GM12891 (cell line): ENCODE measurements around the gene COL4A2.

ENCODE experiments used
- DNase-seq: peaks from one replicate; pipeline ENCODE4 v3.0.0; 2011; ENCODE audit warnings: low spot score; ENCODE audit not compliant: insufficient read length
- FAIRE-seq: peaks from 2 replicates; lab custom pipeline; 2011; peaks lifted over from hg19 to GRCh38; lab: Jason Lieb, UNC
- PAX5 ChIP-seq: IDR thresholded peaks from 2 replicates; pipeline ENCODE4 v1.6.1; 2011; ENCODE audit warnings: low read length, moderate library complexity, mild to moderate bottlenecking; ENCODE audit not compliant: insufficient read depth, severe bottlenecking
- POLR2A ChIP-seq: IDR thresholded peaks from 2 replicates; pipeline ENCODE4 v1.6.1; 2011; ENCODE audit warnings: low read depth, low read length, control low read depth
- POLR2AphosphoS5 ChIP-seq: IDR thresholded peaks from 2 replicates; pipeline ENCODE4 v1.6.1; 2011; ENCODE audit warnings: low read depth, low read length, control low read depth
- POU2F2 ChIP-seq: IDR thresholded peaks from 2 replicates; pipeline ENCODE4 v1.6.1; 2011; ENCODE audit warnings: low read depth, mild to moderate bottlenecking, control low read depth, low read length, moderate library complexity
- SPI1 ChIP-seq: IDR thresholded peaks from 2 replicates; pipeline ENCODE4 v1.6.1; 2011; ENCODE audit warnings: low read depth, low read length, control low read depth
- TAF1 ChIP-seq: IDR thresholded peaks from 2 replicates; pipeline ENCODE4 v1.6.1; 2011; ENCODE audit warnings: low read depth, low read length, control low read depth

The COL4A2 gene

DNA sequence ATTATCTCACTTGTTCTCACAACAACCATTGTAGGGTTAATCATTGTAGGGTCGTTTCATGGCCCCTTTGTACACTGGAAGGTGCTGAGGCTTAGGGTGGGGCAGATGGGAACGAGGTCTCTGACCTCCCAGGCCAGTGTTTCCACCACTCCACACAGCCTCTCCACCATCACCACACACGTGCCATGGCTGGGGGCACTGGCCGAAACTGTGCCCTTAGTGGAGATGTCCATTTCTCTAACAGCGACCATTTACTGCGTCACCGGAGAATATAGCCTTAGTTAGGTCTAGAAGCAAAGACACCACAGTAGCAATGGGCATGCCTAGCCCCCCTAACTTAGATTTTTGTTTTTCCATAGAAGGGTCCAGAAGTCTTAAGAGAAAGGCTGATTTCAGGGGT is 36.6 kb upstream of the COL4A2 start:
- TF ChIP-seq POLR2A: no peak
- no peak for TF ChIP-seq PAX5
- TF ChIP-seq POU2F2: no peak
- no peak for TF ChIP-seq SPI1
- no peak for TF ChIP-seq POLR2AphosphoS5
- no peak for FAIRE-seq

DNA sequence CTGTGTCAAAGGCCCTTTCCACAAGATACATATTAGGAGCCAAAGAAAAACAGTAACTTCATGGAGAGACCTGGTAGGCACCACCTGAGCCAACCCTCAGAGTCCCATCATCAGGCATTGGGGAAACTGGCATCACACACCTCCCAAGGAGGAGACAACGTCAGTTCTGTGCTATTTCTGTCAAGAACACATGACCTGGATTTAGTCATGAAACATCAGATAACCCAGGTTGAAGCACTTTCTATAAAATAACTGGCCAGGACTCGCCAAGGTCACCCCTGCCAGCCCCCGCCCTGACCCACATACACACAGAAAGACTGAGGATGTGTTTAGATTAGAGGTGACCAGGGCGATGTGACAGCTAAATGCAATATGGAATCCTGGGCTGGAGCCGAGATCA is 35.8 kb upstream of the COL4A2 start:
- TF ChIP-seq POU2F2 (no peak), TAF1 (no peak), POLR2AphosphoS5 (no peak), PAX5 (no peak), SPI1 (no peak), POLR2A (no peak)
- no peak for FAIRE-seq

More for the DNA sequence above, 36.6 kb upstream of the COL4A2 start:
- DNase-seq: no peak

DNA sequence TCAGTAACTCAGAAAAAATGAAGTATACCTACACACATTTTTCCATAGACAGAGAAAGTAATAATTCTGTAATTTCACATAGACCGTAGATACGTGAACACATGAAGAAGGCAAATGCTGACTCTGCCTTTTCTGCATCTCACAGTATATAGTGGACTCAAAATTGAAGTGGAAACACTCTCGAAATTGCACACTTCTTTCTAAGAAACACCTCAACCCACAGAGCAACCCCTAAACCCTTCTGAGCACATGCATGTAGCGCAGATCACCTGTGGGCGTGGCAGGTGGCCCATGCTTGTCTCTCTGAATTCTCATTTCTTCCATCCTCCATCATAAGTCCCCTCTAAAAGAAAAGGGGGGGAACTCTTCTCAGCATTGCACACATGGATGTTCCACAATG is 34.9 kb upstream of the COL4A2 start:
- DNase-seq (no peak), FAIRE-seq (no peak)
- no peak for TF ChIP-seq POLR2AphosphoS5
- TF ChIP-seq POU2F2: no peak
- no peak for TF ChIP-seq PAX5
- TF ChIP-seq TAF1: no peak
- TF ChIP-seq SPI1: no peak
- no peak for TF ChIP-seq POLR2A

More for the DNA sequence above, 35.8 kb upstream of the COL4A2 start:
- DNase-seq: no peak

DNA sequence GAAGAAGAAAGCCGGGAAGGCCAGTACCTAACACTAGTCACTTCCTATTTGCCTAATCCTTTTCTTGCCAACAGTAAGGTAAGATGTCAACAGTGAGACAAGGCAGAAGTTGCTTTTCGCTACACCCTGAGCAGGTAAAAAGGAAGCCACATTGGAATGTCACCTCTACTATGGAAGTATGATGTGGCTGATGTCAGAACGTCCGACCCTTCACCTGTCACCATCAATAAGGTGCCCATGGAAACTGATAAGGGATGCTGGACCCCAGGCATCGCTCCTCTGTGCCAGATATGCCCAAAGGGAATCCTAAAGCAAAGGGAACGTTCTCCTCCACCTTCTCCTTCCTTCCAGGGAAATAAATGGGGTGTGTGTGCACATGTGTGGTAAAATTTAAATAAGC is 34.4 kb upstream of the COL4A2 start:
- no peak for FAIRE-seq

DNA sequence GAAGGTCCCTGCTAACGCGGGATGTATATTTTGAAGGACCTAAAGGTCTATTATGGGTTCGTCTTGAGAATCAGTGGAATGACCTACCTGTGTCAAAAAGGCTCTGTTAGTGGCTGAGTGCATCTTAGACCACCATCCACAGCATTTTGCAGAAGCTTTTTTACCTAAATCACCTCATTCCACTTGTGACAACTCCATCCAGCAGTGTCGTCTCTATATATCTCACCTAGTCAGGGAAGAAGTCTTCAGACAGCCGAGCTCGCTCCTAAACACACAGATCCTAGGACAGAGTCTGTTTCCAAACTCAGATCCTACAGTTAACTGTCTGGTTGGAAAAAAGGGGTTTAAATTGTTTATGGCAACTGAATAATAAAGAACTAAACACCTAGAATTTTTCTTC is 33.8 kb upstream of the COL4A2 start:
- DNase-seq: no peak
- FAIRE-seq: no peak
- TF ChIP-seq POU2F2 (no peak), PAX5 (no peak), SPI1 (no peak), TAF1 (no peak), POLR2A (no peak), POLR2AphosphoS5 (no peak)

More for the DNA sequence above, 34.4 kb upstream of the COL4A2 start:
- TF ChIP-seq SPI1 (no peak), TAF1 (no peak), PAX5 (no peak), POLR2AphosphoS5 (no peak), POLR2A (no peak), POU2F2 (no peak)
- DNase-seq: no peak

DNA sequence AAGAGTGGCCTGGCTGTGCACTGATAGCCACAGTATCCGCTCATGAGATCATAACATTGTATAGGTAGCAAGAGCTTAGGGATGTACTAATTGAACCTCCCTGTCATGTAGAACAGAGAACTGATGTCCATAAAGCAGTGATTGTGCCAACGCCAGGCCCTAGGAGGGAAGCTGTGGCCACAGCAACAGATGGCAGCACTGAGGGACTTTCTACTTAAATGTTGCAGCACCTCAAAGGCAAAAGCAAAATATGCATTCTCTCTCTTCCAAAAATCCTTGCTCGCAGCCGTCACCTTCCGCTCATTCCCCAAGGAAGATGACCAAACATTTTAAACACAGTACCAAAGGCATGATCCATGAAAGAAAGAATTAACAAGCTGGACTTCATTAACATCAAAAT is 32.4 kb upstream of the COL4A2 start:
- DNase-seq: no peak
- no peak for TF ChIP-seq SPI1
- no peak for TF ChIP-seq TAF1
- TF ChIP-seq PAX5: no peak
- no peak for TF ChIP-seq POLR2AphosphoS5
- TF ChIP-seq POU2F2: no peak
- no peak for TF ChIP-seq POLR2A
- no peak for FAIRE-seq

DNA sequence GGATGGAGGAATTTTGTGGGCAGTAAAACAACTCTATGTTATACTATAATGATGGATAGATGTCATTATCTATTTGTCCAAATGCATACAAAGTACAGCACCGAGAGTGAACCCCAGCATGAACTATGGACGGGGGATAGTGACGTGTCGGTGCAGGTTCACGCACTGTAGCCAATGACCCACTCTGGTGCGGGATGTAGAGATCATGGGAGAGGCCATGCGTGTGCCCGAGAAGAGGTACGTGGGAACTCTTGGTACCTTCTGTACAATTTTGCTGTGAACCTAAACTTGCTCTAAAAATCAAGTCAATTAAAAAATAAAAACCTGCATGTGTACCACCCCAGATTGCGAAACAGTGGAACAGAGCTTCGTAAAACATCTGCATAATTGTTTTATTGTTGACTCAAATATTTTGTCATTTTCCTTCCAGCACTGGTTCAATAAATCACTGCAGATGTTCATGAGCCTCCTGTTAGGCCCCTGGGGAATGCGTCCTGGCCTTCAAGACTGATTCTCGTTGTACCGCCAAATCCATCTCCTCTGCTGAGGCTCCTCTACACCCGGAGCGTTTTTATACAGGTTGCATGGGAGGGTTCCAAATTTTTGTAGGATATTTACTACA is 31.0 kb upstream of the COL4A2 start:
- no peak for DNase-seq
- no peak for TF ChIP-seq POU2F2
- no peak for TF ChIP-seq PAX5
- TF ChIP-seq POLR2A: no peak
- no peak for TF ChIP-seq SPI1
- TF ChIP-seq TAF1: no peak
- no peak for TF ChIP-seq POLR2AphosphoS5
- no peak for FAIRE-seq

DNA sequence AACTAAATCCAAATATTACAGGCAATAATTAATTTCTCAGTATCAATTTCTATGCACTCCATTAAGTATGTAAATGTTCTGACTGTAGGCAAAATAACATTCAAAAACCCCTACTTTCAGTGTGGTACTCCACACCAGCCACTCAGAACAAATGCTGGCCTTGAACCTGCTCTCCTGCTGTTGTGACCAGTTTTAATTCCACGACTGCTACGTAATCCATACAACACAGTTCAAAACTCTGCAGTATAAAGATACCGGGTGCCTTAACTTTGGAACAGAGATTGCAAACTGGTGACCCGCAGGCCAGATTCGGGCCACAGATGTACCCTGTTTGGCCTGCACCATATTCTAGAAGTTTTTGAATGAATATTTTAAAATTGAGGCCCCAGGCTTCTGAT is 30.5 kb upstream of the COL4A2 start:
- FAIRE-seq: no peak

DNA sequence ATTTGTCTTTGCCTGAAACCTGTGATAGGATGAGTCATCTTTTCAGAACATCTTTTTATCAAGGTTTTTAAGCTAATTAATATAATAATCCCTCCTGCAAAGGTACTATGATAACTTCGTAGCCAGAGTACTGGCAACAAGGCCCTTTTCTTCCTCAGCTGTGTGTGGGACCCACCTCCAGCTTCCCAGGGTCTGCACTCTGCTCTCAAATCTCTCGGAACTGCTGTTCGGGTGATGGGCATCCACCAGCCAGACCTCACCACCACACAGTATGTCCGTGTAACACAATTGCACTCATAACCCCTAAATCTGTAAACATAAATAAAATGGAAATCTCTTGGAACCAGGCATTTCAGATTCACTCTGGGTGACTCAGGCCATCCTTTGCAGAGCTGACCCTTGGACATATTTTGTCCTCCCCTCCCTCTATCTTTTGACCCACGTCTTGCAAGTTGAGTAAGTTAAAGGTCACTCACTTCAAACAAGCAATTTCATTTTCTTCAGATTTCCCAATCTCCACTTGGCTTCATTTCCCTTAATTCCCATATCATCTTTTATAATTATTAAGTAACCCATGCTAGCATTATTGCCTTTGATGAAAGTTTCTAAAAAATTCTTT is 29.6 kb upstream of the COL4A2 start:
- TF ChIP-seq POLR2A: no peak
- FAIRE-seq: no peak
- no peak for DNase-seq

More for the DNA sequence above, 30.5 kb upstream of the COL4A2 start:
- TF ChIP-seq POU2F2 (no peak), POLR2A (no peak), POLR2AphosphoS5 (no peak), TAF1 (no peak), SPI1 (no peak), PAX5 (no peak)
- DNase-seq: no peak

DNA sequence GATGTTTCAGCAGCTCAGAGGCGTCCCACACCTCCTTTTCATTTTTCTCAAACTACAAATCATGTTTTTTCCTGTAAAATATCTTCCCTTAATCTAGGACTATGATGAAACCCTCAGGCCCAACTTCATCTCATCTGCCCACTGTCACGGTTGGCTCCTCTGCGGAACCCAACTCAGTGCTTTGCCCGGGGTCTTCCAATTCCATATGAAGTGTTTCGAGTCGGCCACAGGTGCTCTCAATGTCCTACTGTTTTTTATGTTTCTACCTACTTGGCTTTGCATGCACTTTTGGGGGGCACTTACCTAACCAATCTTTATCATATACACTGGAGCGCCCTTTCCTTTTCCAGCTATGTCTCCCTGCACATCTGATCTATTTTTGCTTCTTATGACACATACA is 28.2 kb upstream of the COL4A2 start:
- FAIRE-seq: no peak
- TF ChIP-seq SPI1 (no peak), TAF1 (no peak), POU2F2 (no peak), POLR2A (no peak), POLR2AphosphoS5 (no peak), PAX5 (no peak)
- DNase-seq: no peak
